Esophagus muscularis mucosa (tissue), 4 donors: ENCODE data around the gene LEKR1. TPM values are rescaled to one million over a fixed set of nuclear protein-coding genes. Genes with fewer than 3 reads are reported as not detected.

Experiments
- DNase-seq: peaks from one replicate; pipeline ENCODE4 v3.0.0-alpha.2; 2017; ENCODE audit errors: extremely low spot score
- H3K27ac ChIP-seq, 4 donors: fragments of 200-600 bp; sonication (generic); replicated peaks in 1 of 4; 1 replicate in 3 of 4; 2 replicates in 1 of 4; pipeline ENCODE4 v1.5.1; 2016 to 2019; ENCODE audit warnings: mild to moderate bottlenecking in 1 of 4
- H3K27me3 ChIP-seq, 4 donors: fragments of 200-600 bp; sonication (generic); one replicate each; pipeline versions ENCODE4 v1.5.1 to v1.6.0; 2016 to 2019
- H3K36me3 ChIP-seq, 4 donors: fragments of 200-600 bp; sonication (generic); one replicate each; pipeline ENCODE4 v1.5.1; 2016 to 2019
- H3K4me1 ChIP-seq, 4 donors: fragments of 200-600 bp; sonication (generic); one replicate each; pipeline ENCODE4 v1.5.1; 2016 to 2019
- H3K4me3 ChIP-seq, 4 donors: fragments of 200-600 bp; sonication (generic); 1 replicate in 2 of 4; 2 replicates in 2 of 4; pipeline ENCODE4 v1.5.1; 2016 to 2019; ENCODE audit warnings: mild to moderate bottlenecking in 4 of 4, moderate library complexity in 1 of 4
- H3K9me3 ChIP-seq, 4 donors: fragments of 200-600 bp; sonication (generic); 1 replicate in 3 of 4; 2 replicates in 1 of 4; pipeline ENCODE4 v1.5.1; 2016 to 2019
- CTCF ChIP-seq, 3 experiments: fragments of 200-600 bp in 2 of 3; fragments of 450-650 bp in 1 of 3; sonication (generic) in 2 of 3; IDR thresholded peaks; one replicate each; pipeline ENCODE4 v1.5.1; 2017 to 2019; ENCODE audit warnings: antibody characterized with exemption in 3 of 3, mild to moderate bottlenecking in 2 of 3, moderate library complexity in 1 of 3
- EP300 ChIP-seq: sonication (generic); formaldehyde crosslinking; IDR thresholded peaks from one replicate; pipeline ENCODE4 v1.6.1; 2017; ENCODE audit warnings: antibody characterized with exemption
- POLR2A ChIP-seq: fragments of 450-650 bp; IDR thresholded peaks from one replicate; pipeline ENCODE4 v1.6.1; 2017; ENCODE audit warnings: antibody characterized with exemption, moderate library complexity, mild to moderate bottlenecking, low read depth
- POLR2AphosphoS5 ChIP-seq, 2 donors: sonication (generic); formaldehyde crosslinking; IDR thresholded peaks; one replicate each; pipeline ENCODE4 v1.6.1; 2017; ENCODE audit warnings: antibody characterized with exemption in 2 of 2
- WGBS: methylation state at CpG from one replicate; pipeline ENCODE4 v1.1.5; 2018; 5-methylcytosine and 5-hydroxymethylcytosine counted together
- intact Hi-C: fragments of 100-400 bp; cut with DNase I; formaldehyde crosslinking; loops from one replicate; pipeline ENCODE4 v1.15.1; 2023
- total RNA-seq, 4 donors: library from RNA; depleted of rRNA; stranded (reverse); fragments of >200 nt; gene quantifications; one replicate each; pipeline versions ENCODE4 v1.1.0 to v1.2.1, GENCODE V29; 2016

Gene LEKR1
- total RNA-seq, 4 donors from 2014 or later, result 0.11 to 1.2 (median 0.33) TPM; not detected in 1

DNA sequence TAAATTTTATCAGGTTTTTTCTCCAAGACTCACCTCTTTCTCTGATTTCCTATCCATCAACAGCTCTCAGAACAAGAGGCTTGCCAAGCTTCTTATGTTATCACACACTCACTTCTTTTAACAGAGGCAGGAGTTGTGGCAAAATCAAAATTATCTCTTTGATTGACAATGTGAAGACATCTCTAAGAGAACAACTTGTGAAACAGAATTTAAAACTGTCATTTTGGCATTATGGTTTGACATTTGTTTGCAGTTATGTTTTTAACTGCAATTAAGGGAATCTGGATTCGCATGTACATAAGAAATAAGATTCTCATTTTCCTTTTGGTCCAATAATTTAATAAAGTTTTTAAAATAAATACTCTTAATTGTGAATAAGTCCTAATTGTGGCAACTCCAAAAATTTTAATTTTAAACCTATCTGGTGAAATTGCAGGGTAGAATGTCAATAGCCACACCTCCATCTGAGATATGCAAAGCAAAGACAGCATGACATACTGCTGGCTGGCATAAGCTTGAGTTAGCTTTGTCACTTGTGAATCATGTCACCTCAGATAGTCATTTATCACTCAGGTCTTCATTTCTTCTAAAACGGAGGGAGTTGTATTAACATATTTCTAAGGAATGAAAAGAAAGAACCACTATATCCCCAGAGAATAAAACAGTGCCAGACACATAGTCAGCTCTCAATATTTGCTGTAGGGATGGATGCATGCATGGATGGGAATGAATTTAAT lies 175.2 kb downstream of the LEKR1 start:
- no peak for TF ChIP-seq EP300
- TF ChIP-seq CTCF (IDR thresholded peaks at IDR 0.05), result no peak
- no peak for TF ChIP-seq POLR2AphosphoS5 (IDR thresholded peaks at IDR 0.05)
- no peak for TF ChIP-seq POLR2A
- DNase-seq, result no peak
- no peaks in the 10 kb centered on the region for H3K4me1 ChIP-seq
- no peaks in the 10 kb centered on the region for H3K36me3 ChIP-seq
- H3K27me3 ChIP-seq, result no peaks in the 10 kb centered on the region
- whole genome bisulfite sequencing, result 79% methylated on average over 2 of the region's 2 CpGs
- H3K4me3 ChIP-seq, result no peak overlapping the region
- no peak overlapping the region for H3K27ac ChIP-seq
- no peaks in the 10 kb centered on the region for H3K9me3 ChIP-seq
- intact Hi-C loops, result loop anchor here (2.0 kb wide), 1 partner anchor 161 kb away; no protein-coding TSS in a partner anchor

DNA sequence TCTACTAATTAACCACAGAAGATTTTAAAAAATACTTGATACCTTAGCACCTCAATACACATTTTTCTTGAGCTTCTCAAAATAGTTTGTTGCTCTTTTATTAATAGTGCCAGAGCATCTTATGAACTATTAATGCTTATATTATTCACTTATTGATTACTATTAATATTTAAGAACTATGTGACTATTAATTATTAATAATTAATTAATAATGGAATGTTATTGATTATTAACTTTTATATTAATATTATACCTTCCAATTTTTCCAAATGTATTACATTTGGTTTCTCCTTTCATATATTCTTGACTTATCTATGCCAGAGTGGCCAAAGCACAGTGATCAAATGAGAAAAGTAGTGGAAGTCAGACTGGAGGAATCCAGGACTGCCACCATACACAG lies 195.5 kb downstream of the LEKR1 start:
- Histone ChIP-seq H3K9me3 (no peaks in the 10 kb centered on the region), H3K36me3 (no peaks in the 10 kb centered on the region), H3K4me3 (no peak overlapping the region), H3K27ac (no peak overlapping the region), H3K4me1 (no peaks in the 10 kb centered on the region), H3K27me3 (no peaks in the 10 kb centered on the region)
- intact Hi-C loops, result no loop called here
- no peak for DNase-seq
- TF ChIP-seq EP300 (no peak), POLR2AphosphoS5 (IDR thresholded peaks at IDR 0.05) (no peak), POLR2A (no peak), CTCF (IDR thresholded peaks at IDR 0.05) (no peak)

DNA sequence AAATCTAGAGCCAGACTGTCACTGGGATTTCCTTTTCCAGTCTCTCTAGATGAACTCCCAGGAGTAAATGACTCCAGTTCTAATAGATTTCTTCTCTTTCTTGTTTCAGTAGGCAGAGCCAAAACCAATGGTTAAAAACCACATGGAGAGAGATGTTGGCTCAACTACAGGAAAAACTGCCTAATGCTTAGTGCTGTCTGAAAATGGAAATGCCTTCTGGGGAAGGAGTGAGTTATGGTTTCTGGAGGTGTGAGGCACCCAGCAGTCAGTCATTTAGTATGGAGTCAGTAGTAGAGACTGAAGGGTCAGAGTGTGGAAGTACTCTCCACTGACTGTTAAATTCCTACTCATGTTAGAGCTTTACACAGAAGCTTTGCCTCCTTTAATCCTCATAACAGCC lies 197.1 kb downstream of the LEKR1 start:
- Histone ChIP-seq H3K4me1 (no peaks in the 10 kb centered on the region), H3K4me3 (no peak overlapping the region), H3K27ac (no peak overlapping the region), H3K27me3 (no peaks in the 10 kb centered on the region), H3K36me3 (no peaks in the 10 kb centered on the region), H3K9me3 (no peaks in the 10 kb centered on the region)
- DNase-seq, result no peak
- no peak for TF ChIP-seq CTCF (IDR thresholded peaks at IDR 0.05)
- TF ChIP-seq POLR2AphosphoS5 (IDR thresholded peaks at IDR 0.05), result no peak
- no peak for TF ChIP-seq POLR2A
- no peak for TF ChIP-seq EP300
- intact Hi-C loops, result no loop called here

- Histone ChIP-seq H3K4me3 (no peak overlapping the region), H3K27me3 (no peaks in the 10 kb centered on the region), H3K36me3 (no peaks in the 10 kb centered on the region), H3K4me1 (no peaks in the 10 kb centered on the region), H3K27ac (no peak overlapping the region), H3K9me3 (no peaks in the 10 kb centered on the region)
- 47% methylated on average over 1 of the region's 1 CpG for WGBS
- TF ChIP-seq EP300, result no peak
- DNase-seq, result no peak
- intact Hi-C loops, result no loop called here
These were observed 199.9 kb downstream of the LEKR1 start for GRCh38 chr3:157026091-157026490.

- intact Hi-C loops, result no loop called here
- Histone ChIP-seq H3K36me3 (no peaks in the 10 kb centered on the region), H3K27ac (no peak overlapping the region), H3K4me3 (no peak overlapping the region), H3K27me3 (no peaks in the 10 kb centered on the region), H3K9me3 (no peaks in the 10 kb centered on the region), H3K4me1 (no peaks in the 10 kb centered on the region)
- WGBS, result 67% methylated on average over 7 of the region's 7 CpGs
- no peak for TF ChIP-seq POLR2A
- TF ChIP-seq EP300, result no peak
- no peak for TF ChIP-seq CTCF (IDR thresholded peaks at IDR 0.05)
- TF ChIP-seq POLR2AphosphoS5 (IDR thresholded peaks at IDR 0.05), result no peak
- DNase-seq, result no peak
These were observed 201.9 kb downstream of the LEKR1 start for GRCh38 chr3:157027861-157028745.
